HG03442 (cell line): ENCODE measurements around the gene OLFML2A.
A peak's percentile ranks its signal among the peaks of the same experiment; 100 is the strongest.

Source experiments
- ATAC-seq: cut with Tn5 transposase; IDR thresholded peaks from one replicate; pipeline ENCODE4 v1.9.1; 2021; ENCODE audit warnings: mild to moderate bottlenecking, moderate library complexity; ENCODE audit not compliant: unreplicated experiment

OLFML2A gene

GRCh38 chr9:124794902-124795491, 18.1 kb downstream of the OLFML2A start:
- ATAC-seq, result no peak

GRCh38 chr9:124795881-124796431, 19.0 kb downstream of the OLFML2A start:
- ATAC-seq, result no peak

- ATAC-seq, result no peak
These were observed 20.6 kb downstream of the OLFML2A start for GRCh38 chr9:124797343-124798103.

GRCh38 chr9:124799274-124800006, 22.5 kb downstream of the OLFML2A start:
- no peak for ATAC-seq

GRCh38 chr9:124800306-124801259, 23.6 kb downstream of the OLFML2A start:
- peak; percentile 55 for ATAC-seq

- ATAC-seq, result no peak
These were observed 24.4 kb downstream of the OLFML2A start for GRCh38 chr9:124801356-124801755.

GRCh38 chr9:124802426-124802825, 25.5 kb downstream of the OLFML2A start:
- ATAC-seq, result no peak

- no peak for ATAC-seq
These were observed 27.0 kb downstream of the OLFML2A start for GRCh38 chr9:124803911-124804310.

- ATAC-seq, result no peak
These were observed 28.3 kb downstream of the OLFML2A start for GRCh38 chr9:124805186-124805585.

GRCh38 chr9:124808246-124808956, 31.5 kb downstream of the OLFML2A start:
- no peak for ATAC-seq

- no peak for ATAC-seq
These were observed 32.3 kb downstream of the OLFML2A start for GRCh38 chr9:124809211-124809610.

- no peak for ATAC-seq
These were observed 33.0 kb downstream of the OLFML2A start for GRCh38 chr9:124809741-124810500.

GRCh38 chr9:124810663-124811355, 33.9 kb downstream of the OLFML2A start:
- no peak for ATAC-seq

GRCh38 chr9:124812441-124812876, 35.5 kb downstream of the OLFML2A start:
- no peak for ATAC-seq

- ATAC-seq, result no peak
These were observed 36.1 kb downstream of the OLFML2A start for GRCh38 chr9:124813041-124813440.

- ATAC-seq, result no peak
These were observed 36.7 kb downstream of the OLFML2A start for GRCh38 chr9:124813501-124814163.

- ATAC-seq, result no peak
These were observed 37.2 kb downstream of the OLFML2A start for GRCh38 chr9:124814164-124814535.

GRCh38 chr9:124815601-124816000, 38.7 kb downstream of the OLFML2A start:
- no peak for ATAC-seq
